Hepatocyte (in vitro differentiated cells): ENCODE measurements around the gene FLVCR1.
"Not testable (repeated sequence)": the region's sequence is repeated elsewhere in the genome, so short reads cannot be mapped to it uniquely, and the experiment has no call there.

Experiments
- CTCF ChIP-seq: fragments of 200-600 bp; sonication (generic); IDR thresholded peaks from 2 replicates; pipeline ENCODE4 v1.5.1; 2016; ENCODE audit warnings: antibody characterized with exemption, mild to moderate bottlenecking; ENCODE audit not compliant: poor library complexity
- EZH2 ChIP-seq: fragments of 200-600 bp; sonication (generic); IDR thresholded peaks from 2 replicates; pipeline ENCODE4 v1.6.1; 2016; ENCODE audit warnings: antibody characterized with exemption, mild to moderate bottlenecking, borderline replicate concordance
- EZH2phosphoT487 ChIP-seq: fragments of 200-600 bp; sonication (generic); IDR thresholded peaks from one replicate; pipeline ENCODE4 v1.6.1; 2018; ENCODE audit warnings: antibody characterized with exemption, mild to moderate bottlenecking, low read depth, moderate library complexity; ENCODE audit not compliant: unreplicated experiment, severe bottlenecking

DNA sequence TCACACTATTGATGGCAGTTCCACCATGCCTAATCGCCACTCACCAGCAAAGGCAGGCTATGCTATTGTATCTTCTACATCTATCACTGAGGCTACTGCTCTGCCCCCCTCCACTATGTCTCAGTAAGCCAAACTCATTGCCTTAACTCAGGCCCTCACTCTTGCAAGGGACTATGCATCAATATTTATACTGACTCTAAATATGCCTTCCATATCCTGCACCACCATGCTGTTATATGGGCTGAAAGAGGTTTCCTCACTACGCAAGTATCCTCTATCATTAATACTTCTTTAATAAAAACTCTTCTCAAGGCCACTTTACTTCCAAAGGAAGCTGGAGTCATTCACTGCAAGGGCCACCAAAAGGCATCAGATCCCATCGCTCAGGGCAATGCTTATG lies 13.6 kb upstream of the FLVCR1 start:
- not testable (repeated sequence) for TF ChIP-seq CTCF, EZH2, EZH2phosphoT487
